WTC11 (cell line): ENCODE data around the gene RPS16.
A peak's percentile ranks its signal among the peaks of the same experiment; 100 is the strongest.

ENCODE experiments used
- AFF4 ChIP-seq: sonication (generic); formaldehyde crosslinking; IDR thresholded peaks from 2 replicates; pipeline ENCODE4 v1.8.1; 2023; ENCODE audit warnings: mild to moderate bottlenecking, missing genetic modification reagents, borderline replicate concordance
- GRHL2 ChIP-seq: fragments of 250-450 bp; sonication (Bioruptor Pico); IDR thresholded peaks from 2 replicates; pipeline ENCODE4 v1.8.0; 2022; ENCODE audit warnings: mild to moderate bottlenecking, moderate library complexity; ENCODE audit not compliant: insufficient replicate concordance, severe bottlenecking
- MAX ChIP-seq: sonication (generic); formaldehyde crosslinking; IDR thresholded peaks from 2 replicates; pipeline ENCODE4 v1.8.0; 2022; ENCODE audit warnings: mild to moderate bottlenecking, missing genetic modification reagents
- MYBL2 ChIP-seq: sonication (generic); formaldehyde crosslinking; IDR thresholded peaks from 2 replicates; pipeline ENCODE4 v1.8.1; 2023; ENCODE audit warnings: mild to moderate bottlenecking, moderate library complexity, missing genetic modification reagents
- NR2C2 ChIP-seq: sonication (generic); formaldehyde crosslinking; IDR thresholded peaks from 2 replicates; pipeline ENCODE4 v1.8.0; 2022; ENCODE audit warnings: mild to moderate bottlenecking, missing genetic modification reagents
- SP1 ChIP-seq: sonication (generic); formaldehyde crosslinking; conservative IDR thresholded peaks from 2 replicates; pipeline ENCODE4 v1.8.1; 2022; ENCODE audit warnings: missing genetic modification reagents
- USF1 ChIP-seq: sonication (generic); formaldehyde crosslinking; IDR thresholded peaks from 2 replicates; pipeline ENCODE4 v1.8.0; 2022; ENCODE audit warnings: mild to moderate bottlenecking, missing genetic modification reagents
- TF ChIP-seq, protein P1 (sequence below): fragments of 200-600 bp; IDR thresholded peaks from 2 replicates; pipeline ENCODE4 v1.8.0; 2022; ENCODE audit warnings: antibody characterized with exemption
- TF ChIP-seq, protein P2 (sequence below): sonication (generic); formaldehyde crosslinking; IDR thresholded peaks from 2 replicates; pipeline ENCODE4 v1.8.1; 2022; ENCODE audit warnings: mild to moderate bottlenecking, missing genetic modification reagents, moderate library complexity, borderline replicate concordance
- TF ChIP-seq, protein P3 (sequence below): sonication (generic); formaldehyde crosslinking; conservative IDR thresholded peaks from 2 replicates; pipeline ENCODE4 v1.8.1; 2022; ENCODE audit warnings: mild to moderate bottlenecking, missing genetic modification reagents

GRCh38 chr19:39474139-39474620 is 38.4 kb upstream of the RPS16 start:
- no peak for TF ChIP-seq GRHL2
- no peak for TF ChIP-seq MAX (CRISPR knock-in tag)
- TF ChIP-seq, protein P1, sequence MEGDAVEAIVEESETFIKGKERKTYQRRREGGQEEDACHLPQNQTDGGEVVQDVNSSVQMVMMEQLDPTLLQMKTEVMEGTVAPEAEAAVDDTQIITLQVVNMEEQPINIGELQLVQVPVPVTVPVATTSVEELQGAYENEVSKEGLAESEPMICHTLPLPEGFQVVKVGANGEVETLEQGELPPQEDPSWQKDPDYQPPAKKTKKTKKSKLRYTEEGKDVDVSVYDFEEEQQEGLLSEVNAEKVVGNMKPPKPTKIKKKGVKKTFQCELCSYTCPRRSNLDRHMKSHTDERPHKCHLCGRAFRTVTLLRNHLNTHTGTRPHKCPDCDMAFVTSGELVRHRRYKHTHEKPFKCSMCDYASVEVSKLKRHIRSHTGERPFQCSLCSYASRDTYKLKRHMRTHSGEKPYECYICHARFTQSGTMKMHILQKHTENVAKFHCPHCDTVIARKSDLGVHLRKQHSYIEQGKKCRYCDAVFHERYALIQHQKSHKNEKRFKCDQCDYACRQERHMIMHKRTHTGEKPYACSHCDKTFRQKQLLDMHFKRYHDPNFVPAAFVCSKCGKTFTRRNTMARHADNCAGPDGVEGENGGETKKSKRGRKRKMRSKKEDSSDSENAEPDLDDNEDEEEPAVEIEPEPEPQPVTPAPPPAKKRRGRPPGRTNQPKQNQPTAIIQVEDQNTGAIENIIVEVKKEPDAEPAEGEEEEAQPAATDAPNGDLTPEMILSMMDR: peak; percentile 93
- TF ChIP-seq USF1 (CRISPR knock-in tag): no peak
- no peak for TF ChIP-seq NR2C2 (CRISPR knock-in tag)
- TF ChIP-seq, protein P2, sequence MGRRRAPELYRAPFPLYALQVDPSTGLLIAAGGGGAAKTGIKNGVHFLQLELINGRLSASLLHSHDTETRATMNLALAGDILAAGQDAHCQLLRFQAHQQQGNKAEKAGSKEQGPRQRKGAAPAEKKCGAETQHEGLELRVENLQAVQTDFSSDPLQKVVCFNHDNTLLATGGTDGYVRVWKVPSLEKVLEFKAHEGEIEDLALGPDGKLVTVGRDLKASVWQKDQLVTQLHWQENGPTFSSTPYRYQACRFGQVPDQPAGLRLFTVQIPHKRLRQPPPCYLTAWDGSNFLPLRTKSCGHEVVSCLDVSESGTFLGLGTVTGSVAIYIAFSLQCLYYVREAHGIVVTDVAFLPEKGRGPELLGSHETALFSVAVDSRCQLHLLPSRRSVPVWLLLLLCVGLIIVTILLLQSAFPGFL (CRISPR knock-in tag): no peak
- no peak for TF ChIP-seq SP1 (CRISPR knock-in tag)
- no peak for TF ChIP-seq MYBL2
- no peak for TF ChIP-seq AFF4
- TF ChIP-seq, protein P3, sequence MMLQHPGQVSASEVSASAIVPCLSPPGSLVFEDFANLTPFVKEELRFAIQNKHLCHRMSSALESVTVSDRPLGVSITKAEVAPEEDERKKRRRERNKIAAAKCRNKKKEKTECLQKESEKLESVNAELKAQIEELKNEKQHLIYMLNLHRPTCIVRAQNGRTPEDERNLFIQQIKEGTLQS (CRISPR knock-in tag): no peak
